ENCODE results near the gene MTA3.

GRCh38 chr2:42547446-42548295 is 20.8 kb upstream of the MTA3 start:
- no peak for TF ChIP-seq CTCF (conservative IDR thresholded peaks at IDR 0.05; ENCODE audit: low read length)
- no peak for TF ChIP-seq EZH2phosphoT487 (IDR thresholded peaks at IDR 0.05; ENCODE audit: borderline replicate concordance)

Data from Loucy (cell line).